ENCODE results near the gene VPS18.

VPS18 gene

DNA sequence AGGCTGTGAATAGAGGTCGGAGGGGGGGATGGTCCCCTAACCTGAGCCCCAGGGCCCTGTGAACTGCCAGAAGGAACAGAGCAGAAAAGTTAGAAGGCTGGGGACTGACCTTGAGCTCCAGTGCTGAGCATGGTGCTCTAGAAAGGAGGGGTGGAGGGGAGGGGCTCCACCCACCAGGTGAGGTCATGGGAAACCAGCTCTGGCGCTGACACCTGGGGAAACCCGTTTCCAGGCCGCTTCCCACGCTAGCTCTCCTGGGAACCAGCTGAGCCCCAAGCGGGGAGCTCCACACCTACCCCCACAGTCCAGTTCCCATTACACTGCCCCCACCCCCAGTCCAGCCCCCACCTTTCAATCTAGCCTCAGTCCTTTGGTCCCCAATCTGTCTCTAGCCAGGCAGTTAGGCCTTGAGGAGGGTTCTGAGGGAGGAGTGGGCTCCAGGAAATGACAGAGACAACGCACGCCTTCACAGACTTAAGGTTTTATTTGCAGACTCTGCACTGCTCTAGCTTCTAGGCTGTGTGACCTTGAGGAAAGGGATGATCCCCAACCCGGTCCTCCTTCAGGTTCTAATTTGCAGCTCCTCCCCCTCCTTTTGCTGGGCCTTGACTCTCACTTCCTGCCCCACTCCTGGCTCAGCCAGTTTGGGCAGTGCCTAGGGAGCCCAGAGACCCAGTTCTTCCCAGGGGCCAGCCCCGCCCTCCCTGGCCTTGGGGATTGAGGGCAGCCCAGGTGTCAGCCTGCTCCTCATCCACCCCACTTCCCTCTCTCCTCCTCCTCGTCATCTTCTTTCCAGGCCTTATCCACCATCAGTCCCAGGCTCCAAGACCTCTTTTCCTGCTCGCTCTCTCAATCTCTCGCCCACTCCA is 22.3 kb upstream of the VPS18 start:
- no peak for DNase-seq

DNA sequence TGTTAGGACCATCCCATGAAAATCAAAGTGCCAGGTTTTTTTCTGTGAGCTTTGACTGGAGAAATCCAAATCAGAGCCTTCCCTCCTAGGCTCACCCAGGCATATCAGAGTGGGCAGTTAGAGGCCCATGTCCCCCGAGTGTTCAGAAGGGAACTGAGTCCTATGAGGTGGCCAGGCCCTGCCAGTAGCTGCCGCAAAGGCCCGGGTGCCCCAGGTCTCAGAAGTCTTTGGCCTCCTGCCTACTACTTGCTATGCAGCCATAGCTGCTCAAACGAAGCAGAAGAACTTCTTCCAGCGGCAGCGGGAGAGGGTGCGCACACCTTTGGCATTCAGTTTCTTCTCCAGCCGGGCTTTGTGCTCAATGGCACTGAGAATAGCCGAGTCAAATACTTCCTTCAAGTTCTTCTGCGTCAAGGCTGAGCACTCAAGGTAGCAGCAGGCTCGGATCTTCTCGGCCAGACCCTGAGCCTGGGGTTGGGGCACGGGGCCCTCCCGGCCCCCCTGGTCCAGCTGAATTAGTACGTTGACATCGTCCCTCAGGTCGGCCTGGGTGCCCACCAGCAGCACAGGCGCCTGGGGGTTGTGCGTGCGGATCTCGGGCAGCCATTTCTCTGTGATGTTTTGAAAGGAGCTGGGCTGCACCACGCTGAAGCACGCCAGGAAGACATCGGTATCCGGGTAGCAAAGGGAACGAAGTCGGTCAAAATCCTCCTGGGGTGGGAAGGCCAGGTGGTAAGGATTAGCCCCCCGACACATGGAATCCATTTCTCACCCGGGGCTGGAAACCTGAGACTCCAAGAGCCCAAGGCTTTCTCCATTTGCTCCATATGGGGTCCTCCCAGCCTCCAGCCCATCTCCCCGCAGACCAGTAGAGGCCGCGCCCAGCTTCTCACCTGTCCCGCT is 21.2 kb upstream of the VPS18 start:
- DNase-seq = no peak

GRCh38 chr15:40873694-40874561 is 20.3 kb upstream of the VPS18 start, which contains the start of gene RHOV:
Gene RHOV, minus strand, starts transcription at chr15:40874234. Its CDS starts 95 bp downstream, at chr15:40874139.
- peak; percentile 32 to 81 (median 61) for DNase-seq

GRCh38 chr15:40875991-40876730 is 18.1 kb upstream of the VPS18 start:
- DNase-seq = no peak

DNA sequence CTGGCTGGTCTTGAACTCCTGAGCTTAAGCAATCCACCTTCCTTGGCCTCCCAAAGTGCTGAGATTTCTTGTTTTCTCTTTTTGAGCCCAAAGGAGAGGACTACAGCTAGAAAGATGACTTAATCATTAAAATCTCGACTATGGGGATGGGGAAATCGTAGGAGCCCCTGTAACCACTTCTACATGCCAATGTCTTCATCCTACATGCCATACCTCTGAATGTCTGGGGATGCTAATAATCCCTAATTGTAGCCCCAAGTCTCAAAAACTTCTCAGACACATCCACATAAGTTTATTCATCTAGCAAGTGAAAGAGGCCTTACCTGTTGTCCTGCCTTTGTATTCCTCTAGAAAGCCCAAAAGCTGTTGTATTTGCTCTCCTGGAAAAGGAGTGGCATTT is 16.6 kb upstream of the VPS18 start:
- DNase-seq = no peak

- peak in 3 of 4 experiments; percentile 62 to 71 (median 63) for DNase-seq
These were observed 15.5 kb upstream of the VPS18 start for GRCh38 chr15:40878785-40879184.

DNA sequence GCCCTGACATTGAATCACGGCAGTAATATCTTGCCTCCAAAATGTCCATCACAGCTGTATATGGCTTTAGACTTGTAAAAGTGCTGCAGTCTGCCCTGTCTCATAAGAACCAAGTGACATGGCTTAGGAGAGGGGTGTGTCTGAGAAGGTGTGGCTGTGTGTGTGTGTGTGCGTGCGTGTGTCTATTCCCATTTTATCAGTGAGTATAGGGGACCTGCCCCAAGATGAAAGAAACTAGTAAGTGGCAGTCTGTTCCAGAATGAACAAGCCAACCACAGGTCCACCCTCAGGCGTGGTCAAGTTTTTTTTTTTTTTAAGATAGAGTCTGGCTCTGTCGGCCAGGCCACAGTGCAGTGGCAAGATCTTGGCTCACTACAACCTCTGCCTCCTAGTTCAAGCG is 14.6 kb upstream of the VPS18 start:
- no peak for DNase-seq

DNA sequence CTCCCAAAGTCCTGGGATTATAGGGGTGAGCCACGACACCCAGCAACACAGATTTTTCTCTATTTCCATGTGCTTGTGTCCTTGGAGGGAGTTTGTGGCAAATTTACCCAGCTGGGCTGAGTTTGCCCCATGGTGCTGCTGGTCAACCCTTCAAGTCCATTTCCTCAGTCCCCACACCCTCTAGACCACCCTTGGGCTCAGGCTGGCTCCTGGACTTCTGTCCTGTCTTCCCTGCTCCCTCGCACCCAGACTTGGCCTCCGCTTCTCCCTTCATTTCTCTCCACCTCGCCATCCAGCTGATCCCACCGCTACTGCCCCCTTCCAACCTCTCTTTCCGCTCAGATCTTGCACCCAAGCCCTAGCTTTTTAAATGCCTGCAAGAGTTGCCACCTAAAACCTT is 12.9 kb upstream of the VPS18 start:
- no peak for DNase-seq

- no peak for DNase-seq
These were observed 7.7 kb upstream of the VPS18 start for GRCh38 chr15:40886586-40886985.

DNA sequence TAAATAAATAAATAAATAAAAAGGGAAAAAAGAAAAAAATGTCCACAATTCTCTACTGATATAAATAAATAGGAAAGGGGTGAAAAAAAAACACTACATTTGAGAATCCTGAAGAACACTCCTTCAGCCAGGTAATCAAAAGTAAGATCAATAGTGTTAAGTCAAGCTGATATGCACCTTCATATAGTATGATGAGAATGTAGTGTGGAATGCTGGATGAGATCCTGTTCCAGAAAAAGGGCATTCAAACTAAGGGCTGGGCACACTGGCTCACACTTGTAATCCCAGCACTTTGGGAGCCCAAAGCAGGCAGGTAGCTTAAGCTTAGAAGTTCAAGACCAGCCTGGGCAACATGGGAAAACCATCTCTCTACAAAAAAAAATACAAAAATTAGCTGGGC is 5.1 kb upstream of the VPS18 start:
- DNase-seq = no peak

- DNase-seq = no peak
These were observed 3.1 kb upstream of the VPS18 start for GRCh38 chr15:40891138-40891537.

DNA sequence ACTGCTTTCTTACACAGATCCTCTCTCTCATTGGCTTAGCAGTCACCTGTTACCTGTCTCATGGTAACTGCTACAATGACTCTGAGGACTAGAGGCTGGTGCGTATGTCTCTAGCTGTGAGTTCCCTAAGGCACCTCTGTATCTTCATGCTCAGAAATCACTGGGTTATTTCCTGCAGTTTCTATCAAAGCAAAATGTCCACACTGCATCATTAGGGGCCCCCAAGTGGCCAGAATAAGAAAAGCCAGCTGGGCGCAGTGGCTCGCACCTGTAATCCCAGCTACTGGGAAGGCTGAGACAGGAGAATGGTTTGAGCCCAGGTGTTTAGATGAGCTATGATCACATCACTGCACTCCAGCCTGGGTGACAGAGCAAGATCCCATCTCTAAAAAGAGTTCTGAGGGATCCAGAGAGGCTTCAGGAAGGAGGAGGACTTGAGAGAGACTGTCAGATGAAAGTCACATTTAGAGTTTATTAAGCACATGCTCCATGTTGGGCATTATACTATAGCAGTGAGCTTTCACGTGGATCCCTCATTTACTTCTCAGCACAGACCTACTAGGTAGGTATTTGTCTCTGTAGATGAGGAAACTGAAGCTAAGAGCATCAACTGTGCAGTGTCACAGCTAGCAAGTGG is 2.3 kb upstream of the VPS18 start:
- DNase-seq = peak; percentile 50 to 73 (median 64)

GRCh38 chr15:40892447-40893012 is 1.7 kb upstream of the VPS18 start:
- no peak for DNase-seq

DNA sequence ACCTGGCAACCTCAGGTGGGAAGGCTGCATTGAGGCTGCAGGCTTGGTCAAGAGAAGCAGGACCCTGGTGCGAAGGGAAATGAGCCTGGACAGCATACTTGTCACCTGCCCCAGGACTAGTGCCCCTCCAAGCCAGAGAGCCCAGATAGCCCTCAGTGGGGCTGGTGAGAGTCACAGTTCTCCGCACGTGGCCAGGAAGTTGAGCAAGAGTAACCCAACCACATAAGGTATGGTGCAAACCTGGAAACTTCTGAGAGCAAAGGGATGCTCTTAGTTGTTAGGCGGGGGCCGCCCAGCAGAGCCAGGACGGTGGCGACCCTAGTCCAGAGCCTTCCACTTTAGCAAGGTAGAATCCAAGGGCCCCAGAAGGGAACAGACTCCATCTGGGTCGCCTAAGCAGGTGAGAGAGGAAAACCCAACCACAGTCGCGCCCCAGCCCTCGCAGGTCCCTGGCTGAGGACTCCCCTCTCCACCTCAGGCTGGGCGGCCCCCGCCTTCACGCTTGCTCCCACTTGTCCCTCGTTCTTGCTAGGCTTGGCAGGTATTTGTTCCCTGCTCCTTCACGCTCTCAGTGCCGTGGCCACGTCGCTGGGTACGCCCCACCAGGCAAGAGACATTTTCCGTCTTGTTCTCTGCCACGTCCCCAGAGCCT is 1.1 kb upstream of the VPS18 start:
- DNase-seq = no peak

- peak; percentile 86 to 90 (median 88) for DNase-seq
These were observed 615 bp downstream of the VPS18 start for GRCh38 chr15:40894681-40895448.

DNA sequence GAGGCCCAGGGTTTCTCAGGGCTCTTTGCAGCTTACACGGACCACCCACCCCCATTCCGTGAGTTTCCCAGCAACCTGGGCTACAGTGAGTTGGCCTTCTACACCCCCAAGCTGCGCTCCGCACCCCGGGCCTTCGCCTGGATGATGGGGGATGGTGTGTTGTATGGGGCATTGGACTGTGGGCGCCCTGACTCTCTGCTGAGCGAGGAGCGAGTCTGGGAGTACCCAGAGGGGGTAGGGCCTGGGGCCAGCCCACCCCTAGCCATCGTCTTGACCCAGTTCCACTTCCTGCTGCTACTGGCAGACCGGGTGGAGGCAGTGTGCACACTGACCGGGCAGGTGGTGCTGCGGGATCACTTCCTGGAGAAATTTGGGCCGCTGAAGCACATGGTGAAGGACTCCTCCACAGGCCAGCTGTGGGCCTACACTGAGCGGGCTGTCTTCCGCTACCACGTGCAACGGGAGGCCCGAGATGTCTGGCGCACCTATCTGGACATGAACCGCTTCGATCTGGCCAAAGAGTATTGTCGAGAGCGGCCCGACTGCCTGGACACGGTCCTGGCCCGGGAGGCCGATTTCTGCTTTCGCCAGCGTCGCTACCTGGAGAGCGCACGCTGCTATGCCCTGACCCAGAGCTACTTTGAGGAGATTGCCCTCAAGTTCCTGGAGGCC is 5.4 kb downstream of the VPS18 start:
- no peak for DNase-seq

- DNase-seq = no peak
These were observed 6.2 kb downstream of the VPS18 start for GRCh38 chr15:40900256-40901052.

DNA sequence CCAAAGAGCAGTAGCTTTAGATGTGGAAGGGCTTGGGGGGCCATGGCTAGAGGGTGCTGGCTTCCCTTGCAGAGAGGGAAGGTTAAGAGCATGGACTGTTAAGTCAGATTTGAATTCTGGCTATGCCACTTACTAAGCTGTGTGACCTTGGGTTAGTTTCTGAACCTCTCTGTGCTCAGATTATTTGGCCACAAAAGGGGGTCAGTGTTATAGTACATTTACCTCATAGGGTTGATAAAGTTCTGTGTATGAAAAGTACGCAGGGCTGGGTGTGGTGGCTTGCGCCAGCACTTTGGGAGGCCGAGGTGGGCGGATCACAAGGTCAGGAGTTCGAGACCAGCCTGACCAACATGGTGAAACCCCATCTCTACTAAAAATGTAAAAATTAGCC is 6.8 kb downstream of the VPS18 start:
- DNase-seq = no peak

All from suppressor macrophage (primary cell).